ENCODE results near the gene TAOK2.
A peak's percentile ranks its signal among the peaks of the same experiment; 100 is the strongest.
"Not testable (repeated sequence)": the region's sequence is repeated elsewhere in the genome, so short reads cannot be mapped to it uniquely, and the experiment has no call there.

Gene TAOK2

GRCh38 chr16:29973384-29974246 lies at the start of gene TAOK2:
Gene TAOK2 (plus strand): TSS chr16:29973868. CDS start chr16:29977773, 3,905 bp downstream.
- DNase-seq = peak; percentile 100

GRCh38 chr16:29925105-29925756 lies 48.4 kb upstream of the TAOK2 start:
- no peak for DNase-seq

GRCh38 chr16:29925781-29926710 lies 47.6 kb upstream of the TAOK2 start, which contains the start of gene KCTD13:
Gene KCTD13 (minus strand): TSS chr16:29926226. CDS start chr16:29926033, 193 bp downstream.
- DNase-seq = peak; percentile 93

GRCh38 chr16:29926711-29927052 lies 47.0 kb upstream of the TAOK2 start:
- DNase-seq = peak; percentile 71

- DNase-seq = no peak
Observed at GRCh38 chr16:29927070-29927905, 46.4 kb upstream of the TAOK2 start.

DNA sequence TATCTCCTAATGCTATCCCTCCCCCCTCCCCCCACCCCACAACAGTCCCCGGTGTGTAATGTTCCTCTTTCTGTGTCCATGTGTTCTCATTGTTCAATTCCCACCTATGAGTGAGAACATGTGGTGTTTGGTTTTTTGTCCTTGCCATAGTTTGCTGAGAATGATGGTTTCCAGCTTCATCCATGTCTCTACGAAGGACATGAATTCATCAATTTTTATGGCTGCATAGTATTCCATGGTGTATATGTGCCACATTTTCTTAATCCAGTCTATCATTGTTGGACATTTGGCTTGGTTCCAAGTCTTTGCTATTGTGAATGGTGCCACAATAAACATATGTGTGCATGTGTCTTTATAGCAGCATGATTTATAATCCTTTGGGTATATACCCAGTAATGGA lies 41.9 kb upstream of the TAOK2 start:
- DNase-seq = not testable (repeated sequence)

- no peak for DNase-seq
Observed at GRCh38 chr16:29940656-29941055, 33.0 kb upstream of the TAOK2 start.

DNA sequence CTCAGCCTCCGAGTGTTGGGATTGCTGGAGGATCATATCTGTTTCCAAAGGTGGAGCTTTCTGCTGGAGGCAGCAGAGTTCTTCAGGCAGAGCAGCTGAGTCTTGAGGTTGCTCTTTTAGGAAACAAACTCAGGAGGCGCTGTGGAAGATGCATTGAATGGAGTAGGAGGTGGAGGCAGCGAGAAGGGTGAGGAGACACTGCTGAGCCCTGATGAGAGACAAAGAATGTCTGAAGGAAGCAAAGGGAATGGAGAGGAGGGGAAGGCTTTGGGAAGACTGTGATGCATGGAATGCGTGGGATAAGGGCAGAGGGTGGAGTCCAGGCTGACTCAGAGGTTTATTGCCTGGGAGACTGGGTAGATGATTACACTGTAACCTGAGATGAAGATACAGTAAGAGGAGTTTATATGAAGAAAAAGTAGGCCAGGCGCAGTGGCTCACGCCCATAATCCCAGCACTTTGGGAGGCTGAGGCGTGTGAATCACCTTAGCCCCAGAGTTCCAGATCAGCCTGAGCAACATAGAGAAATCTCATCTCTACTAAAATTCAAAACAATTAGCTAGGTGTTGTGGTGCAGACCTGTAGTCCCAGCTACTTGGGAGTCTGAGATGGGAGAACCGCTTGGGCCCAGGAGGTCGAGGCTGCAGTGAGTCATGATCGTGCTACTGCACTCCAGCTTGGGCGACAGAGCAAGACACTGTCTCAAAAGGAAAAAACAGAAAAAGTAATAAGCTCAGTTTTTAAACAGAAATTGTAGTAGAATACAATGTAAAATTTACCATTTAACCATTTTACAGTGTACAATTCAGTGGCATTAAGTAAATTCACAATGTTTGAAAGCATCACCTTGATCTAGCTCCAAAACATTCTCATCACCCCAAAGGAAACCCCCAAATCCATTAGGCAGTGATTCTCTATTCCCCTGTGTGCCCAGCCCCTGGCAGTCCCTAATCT lies 29.5 kb upstream of the TAOK2 start:
- DNase-seq = peak; percentile 91

GRCh38 chr16:29947897-29948296 lies 25.8 kb upstream of the TAOK2 start:
- no peak for DNase-seq

DNA sequence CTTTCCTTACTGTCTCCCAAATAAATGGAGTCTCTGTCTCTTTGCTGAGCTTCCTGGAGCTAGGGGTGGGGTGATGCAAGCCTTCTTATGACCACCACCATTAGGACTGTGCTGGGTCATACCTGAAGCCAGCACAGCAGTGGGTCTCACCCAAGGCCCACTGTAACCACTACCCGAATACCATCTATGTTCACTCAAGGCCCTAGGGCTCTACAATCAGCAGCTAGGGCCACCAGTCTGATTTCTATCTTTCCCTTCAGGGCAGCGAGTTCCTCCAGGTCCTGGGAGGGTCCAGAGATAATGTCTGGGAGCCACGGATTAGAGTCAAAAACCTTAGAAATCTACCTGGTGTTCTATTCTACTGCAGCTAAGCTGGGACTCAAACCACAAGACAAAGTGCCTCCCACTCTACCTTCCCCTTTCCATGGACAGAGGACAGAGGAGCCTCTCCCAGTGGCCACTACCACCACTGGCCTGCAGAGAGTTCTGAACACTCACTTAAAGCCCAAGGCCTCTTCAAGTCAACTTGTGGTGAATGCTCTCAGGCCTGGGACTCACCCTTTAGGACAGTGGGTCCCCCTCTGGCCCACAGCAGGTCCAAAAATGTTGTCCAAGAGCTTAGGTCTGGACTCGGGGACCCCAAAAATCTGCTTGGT lies 22.7 kb upstream of the TAOK2 start:
- DNase-seq = no peak

DNA sequence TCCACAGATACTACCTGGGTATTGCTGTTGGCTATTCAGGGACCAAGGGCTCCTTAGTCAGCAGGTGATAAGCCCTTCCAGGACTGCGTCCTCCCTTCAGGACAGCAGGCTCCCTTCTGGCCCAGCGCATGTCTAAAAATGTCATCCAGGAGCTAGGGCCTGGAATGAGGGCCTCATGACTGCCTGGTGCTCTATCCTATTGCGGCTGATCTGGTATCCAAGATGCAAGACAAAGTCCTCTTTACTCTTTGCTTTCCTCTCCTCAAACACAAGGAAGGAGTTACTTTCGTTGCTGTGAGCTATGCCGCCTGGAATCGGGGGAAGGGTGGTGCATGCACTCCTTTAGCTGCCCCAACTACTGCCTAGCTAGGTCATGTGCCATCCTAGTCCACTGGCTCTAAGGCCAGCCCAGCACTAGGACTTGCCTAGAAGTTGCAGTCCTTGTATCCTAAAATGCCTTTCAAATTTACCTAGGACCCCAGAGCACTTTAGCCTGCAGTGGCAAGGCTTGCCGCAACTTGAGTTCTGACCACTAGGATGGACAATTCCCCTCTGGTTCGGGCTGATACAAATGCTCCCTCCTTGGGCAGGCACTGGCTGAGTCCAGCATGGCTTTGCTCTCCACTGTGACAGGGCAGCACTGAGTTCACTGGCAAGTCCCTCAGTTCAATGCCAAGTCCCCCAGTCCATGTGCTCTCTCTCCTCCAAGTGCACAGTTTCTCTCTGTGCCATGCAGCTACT lies 21.9 kb upstream of the TAOK2 start:
- DNase-seq = no peak

GRCh38 chr16:29958756-29959155 lies 14.9 kb upstream of the TAOK2 start:
- no peak for DNase-seq

DNA sequence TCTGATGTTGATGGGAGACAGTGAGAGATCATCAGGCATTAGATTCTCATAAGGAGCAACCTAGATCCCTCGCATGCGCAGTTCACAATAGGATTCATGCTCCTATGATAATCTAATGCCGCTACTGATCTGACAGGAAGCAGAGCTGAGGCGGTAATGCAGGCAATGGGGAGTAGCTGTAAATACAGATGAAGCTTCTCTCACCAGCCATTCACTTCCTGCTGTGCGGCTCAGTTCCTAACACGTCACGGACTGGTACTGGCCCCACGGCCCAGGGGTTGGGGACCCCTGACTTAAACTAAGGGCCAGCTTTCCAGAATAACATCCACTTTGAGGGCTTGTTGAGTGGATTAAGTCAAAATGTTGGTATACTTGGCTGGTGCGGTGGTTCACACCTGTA lies 14.4 kb upstream of the TAOK2 start:
- no peak for DNase-seq

GRCh38 chr16:29959821-29960220 lies 13.8 kb upstream of the TAOK2 start:
- not testable (repeated sequence) for DNase-seq

DNA sequence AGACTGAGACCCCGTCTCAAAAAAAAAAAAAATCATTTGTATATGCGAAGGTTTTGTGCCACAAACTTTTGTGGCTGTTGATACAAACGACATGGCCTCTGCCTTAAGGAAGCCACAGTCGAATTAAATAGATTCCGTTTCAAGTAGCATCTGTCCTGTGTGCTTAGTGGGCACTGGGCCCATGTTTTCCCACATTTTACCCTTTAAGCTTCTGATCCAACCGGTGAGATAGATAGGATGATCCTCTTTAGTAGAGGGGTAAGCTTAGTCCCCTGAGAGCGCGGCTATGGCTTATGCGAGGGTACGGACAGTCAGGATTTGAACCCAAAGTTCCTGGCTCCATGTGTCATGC lies 12.6 kb upstream of the TAOK2 start:
- no peak for DNase-seq

DNA sequence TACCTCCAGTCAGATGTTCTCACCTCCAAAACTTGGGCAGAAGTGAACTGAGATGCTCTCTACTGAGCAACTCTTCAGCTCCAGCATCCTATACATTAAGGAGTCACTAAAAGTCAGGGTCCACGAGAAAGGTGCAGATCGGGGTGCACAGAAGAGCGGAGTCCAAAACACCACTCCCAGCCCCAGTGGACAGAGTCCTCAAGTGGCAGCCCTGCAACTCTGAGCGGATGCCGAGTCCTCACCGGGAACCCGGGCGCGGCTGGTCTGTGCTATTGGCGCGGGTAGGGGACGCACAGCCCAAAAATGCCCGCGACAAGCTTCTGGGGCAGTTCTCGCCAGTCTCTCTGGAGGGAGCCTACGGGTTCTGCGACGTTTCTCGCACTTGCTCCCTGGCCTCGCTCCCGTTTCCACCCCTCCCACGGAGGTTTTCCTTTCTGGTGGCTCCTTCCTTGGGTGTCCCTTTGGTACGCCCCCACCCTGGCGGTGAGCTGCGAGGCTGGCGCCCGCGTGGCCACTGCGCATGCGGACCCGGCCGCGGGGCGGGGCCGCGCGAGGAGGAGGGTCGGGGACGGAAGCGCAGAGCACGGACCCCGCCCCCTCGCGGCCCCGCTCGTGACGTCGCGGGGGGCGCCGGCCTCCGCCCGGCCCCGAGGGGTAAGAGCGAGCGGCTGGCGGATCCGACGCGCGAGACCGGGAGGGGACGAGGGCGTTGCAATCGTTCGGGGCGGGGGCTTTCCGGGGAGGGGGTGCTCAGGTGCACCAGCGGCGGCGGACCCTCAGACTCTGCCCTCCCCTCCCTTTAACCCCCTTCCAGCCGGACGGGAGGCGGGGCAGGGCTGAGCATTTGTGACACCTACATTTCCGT lies 12.0 kb upstream of the TAOK2 start, which contains the start of gene TMEM219:
TMEM219 (plus strand) TSS at position 601 of the 865 bp plus-strand sequence. CDS start 1,065 bp downstream, outside the sequence.
- DNase-seq = peak; percentile 92

DNA sequence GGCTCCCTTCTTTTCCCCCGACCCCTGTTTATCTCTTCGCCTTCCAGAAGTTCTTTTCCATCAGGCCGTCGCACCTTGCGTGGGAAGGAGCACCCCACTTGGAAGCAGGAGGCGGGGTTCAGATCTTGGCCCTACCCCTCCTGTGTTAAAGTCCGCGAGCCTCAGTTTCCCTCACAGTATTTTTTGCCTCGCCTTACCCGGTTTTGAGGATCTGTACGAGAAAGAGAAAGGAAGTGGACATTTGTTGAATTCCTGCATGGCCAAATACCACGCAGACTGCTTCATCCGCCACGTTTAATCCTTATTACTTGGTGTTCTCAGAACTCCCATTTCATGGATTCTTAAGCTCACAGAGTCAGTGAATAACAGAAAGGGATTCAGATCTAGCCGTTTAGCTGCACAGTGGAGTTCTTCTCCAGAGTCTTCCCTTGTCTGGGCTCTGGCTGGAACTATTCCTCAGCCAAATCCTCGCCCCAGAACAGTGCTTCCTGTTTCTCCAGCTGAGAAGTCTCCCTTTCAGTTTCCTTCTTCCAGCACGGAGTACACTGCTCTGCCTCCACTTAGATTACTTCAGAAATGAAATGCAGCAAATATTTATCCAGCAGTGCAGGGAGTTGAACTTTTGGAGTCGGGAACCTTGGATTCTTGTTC lies 11.2 kb upstream of the TAOK2 start:
- DNase-seq = peak; percentile 22
